DND-41 (cell line): ENCODE data around the gene POC1A.

Experiments
- EZH2 ChIP-seq: IDR thresholded peaks from 3 replicates; pipeline ENCODE4 v1.6.1; 2012; ENCODE audit warnings: borderline replicate concordance, low read depth, mild to moderate bottlenecking, moderate library complexity, low read length, inconsistent platforms; ENCODE audit not compliant: severe bottlenecking
- TF ChIP-seq, protein P1 (sequence below): IDR thresholded peaks from 2 replicates; pipeline ENCODE4 v1.5.1; 2012; ENCODE audit warnings: borderline replicate concordance, low read length, moderate library complexity, mild to moderate bottlenecking; ENCODE audit not compliant: poor library complexity, severe bottlenecking; ENCODE audit errors: extremely low read depth

DNA sequence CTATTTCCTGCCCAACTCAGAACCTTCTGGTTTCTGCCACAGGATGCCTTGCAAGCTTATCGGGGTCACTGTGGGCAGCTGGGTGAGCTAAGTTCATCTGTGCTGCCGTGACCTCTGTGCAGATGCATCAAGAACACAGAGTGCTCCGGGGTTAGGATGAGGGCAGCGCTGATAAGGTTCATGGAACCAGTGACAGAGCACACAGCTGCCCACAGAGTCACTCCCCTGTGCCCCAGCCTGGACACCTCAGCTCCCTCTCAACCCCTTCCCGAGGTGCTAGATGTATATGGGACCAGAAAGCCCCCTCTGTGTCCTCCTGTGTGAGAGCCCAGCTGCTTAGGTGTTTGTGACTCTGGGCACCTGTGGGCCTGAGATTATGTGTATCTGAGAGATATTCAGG, 28.0 kb upstream of the POC1A start:
- TF ChIP-seq, protein P1, sequence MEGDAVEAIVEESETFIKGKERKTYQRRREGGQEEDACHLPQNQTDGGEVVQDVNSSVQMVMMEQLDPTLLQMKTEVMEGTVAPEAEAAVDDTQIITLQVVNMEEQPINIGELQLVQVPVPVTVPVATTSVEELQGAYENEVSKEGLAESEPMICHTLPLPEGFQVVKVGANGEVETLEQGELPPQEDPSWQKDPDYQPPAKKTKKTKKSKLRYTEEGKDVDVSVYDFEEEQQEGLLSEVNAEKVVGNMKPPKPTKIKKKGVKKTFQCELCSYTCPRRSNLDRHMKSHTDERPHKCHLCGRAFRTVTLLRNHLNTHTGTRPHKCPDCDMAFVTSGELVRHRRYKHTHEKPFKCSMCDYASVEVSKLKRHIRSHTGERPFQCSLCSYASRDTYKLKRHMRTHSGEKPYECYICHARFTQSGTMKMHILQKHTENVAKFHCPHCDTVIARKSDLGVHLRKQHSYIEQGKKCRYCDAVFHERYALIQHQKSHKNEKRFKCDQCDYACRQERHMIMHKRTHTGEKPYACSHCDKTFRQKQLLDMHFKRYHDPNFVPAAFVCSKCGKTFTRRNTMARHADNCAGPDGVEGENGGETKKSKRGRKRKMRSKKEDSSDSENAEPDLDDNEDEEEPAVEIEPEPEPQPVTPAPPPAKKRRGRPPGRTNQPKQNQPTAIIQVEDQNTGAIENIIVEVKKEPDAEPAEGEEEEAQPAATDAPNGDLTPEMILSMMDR = no peak
- TF ChIP-seq EZH2 = no peak
